KMS-11 (cell line): ENCODE data around the gene GNG7.

Experiments
- H2AFZ ChIP-seq: fragments of 200-600 bp; sonication (generic); 2 replicates; pipeline ENCODE4 v1.6.1; 2016; ENCODE audit warnings: antibody characterized with exemption, mixed run types, low read depth
- H3K27ac ChIP-seq: fragments of 200-600 bp; sonication (generic); 2 replicates; pipeline ENCODE4 v1.6.1; 2016; ENCODE audit warnings: mild to moderate bottlenecking, mixed run types
- H3K27me3 ChIP-seq: fragments of 200-600 bp; sonication (generic); 2 replicates; pipeline ENCODE4 v1.6.1; 2017; ENCODE audit warnings: mild to moderate bottlenecking, low read depth, mixed run types, moderate library complexity; ENCODE audit not compliant: insufficient read depth
- H3K36me3 ChIP-seq: fragments of 200-600 bp; sonication (generic); 2 replicates; pipeline ENCODE4 v1.6.1; 2017; ENCODE audit warnings: mild to moderate bottlenecking, mixed run types; ENCODE audit not compliant: insufficient read depth
- H3K4me1 ChIP-seq: fragments of 200-600 bp; sonication (generic); 2 replicates; pipeline ENCODE4 v1.6.1; 2016; ENCODE audit warnings: mild to moderate bottlenecking, low read depth, mixed run types; ENCODE audit not compliant: poor library complexity, severe bottlenecking
- H3K4me2 ChIP-seq: fragments of 200-600 bp; sonication (generic); 2 replicates; pipeline ENCODE4 v1.7.0; 2016; ENCODE audit warnings: mild to moderate bottlenecking, mixed run types
- H3K4me3 ChIP-seq: fragments of 200-600 bp; sonication (generic); IDR thresholded peaks from 2 replicates; pipeline ENCODE4 v1.6.1; 2017; ENCODE audit warnings: low read depth, low read length, mixed read lengths; ENCODE audit not compliant: insufficient read depth
- H3K79me2 ChIP-seq: fragments of 200-600 bp; sonication (generic); 2 replicates; pipeline ENCODE4 v1.6.1; 2016; ENCODE audit warnings: low read depth, mixed run types; ENCODE audit not compliant: insufficient read depth
- H3K9ac ChIP-seq: fragments of 200-600 bp; sonication (generic); 2 replicates; pipeline ENCODE4 v1.6.1; 2016; ENCODE audit warnings: mild to moderate bottlenecking, mixed run types
- H4K20me1 ChIP-seq: fragments of 200-600 bp; sonication (generic); 2 replicates; pipeline ENCODE4 v1.6.1; 2016; ENCODE audit warnings: mild to moderate bottlenecking, mixed run types; ENCODE audit not compliant: insufficient read depth
- CTCF ChIP-seq: fragments of 200-600 bp; sonication (generic); conservative IDR thresholded peaks from 2 replicates; pipeline ENCODE4 v1.6.1; 2017; ENCODE audit warnings: low read depth, mild to moderate bottlenecking, antibody characterized with exemption, low read length, moderate library complexity, mixed read lengths

Gene GNG7

GRCh38 chr19:2603334-2603733, 99.2 kb downstream of the GNG7 start:
- Histone ChIP-seq H3K4me3 (no peak overlapping the region), H2AFZ (no peak overlapping the region), H3K79me2 (no peaks in the 10 kb centered on the region), H3K4me2 (no peak overlapping the region), H3K27me3 (no peaks in the 10 kb centered on the region), H3K9ac (no peak overlapping the region), H3K36me3 (no peaks in the 10 kb centered on the region), H4K20me1 (no peaks in the 10 kb centered on the region), H3K4me1 (peaks cover 42% of the 10 kb centered on the region), H3K27ac (no peak overlapping the region)
- no peak for TF ChIP-seq CTCF

- Histone ChIP-seq H4K20me1 (no peaks in the 10 kb centered on the region), H3K79me2 (no peaks in the 10 kb centered on the region), H3K9ac (no peak overlapping the region), H3K4me1 (peaks cover 39% of the 10 kb centered on the region), H3K4me2 (no peak overlapping the region), H3K4me3 (no peak overlapping the region), H3K27me3 (no peaks in the 10 kb centered on the region), H2AFZ (no peak overlapping the region), H3K27ac (no peak overlapping the region), H3K36me3 (no peaks in the 10 kb centered on the region)
- no peak for TF ChIP-seq CTCF
Observed at GRCh38 chr19:2602391-2603181, 99.9 kb downstream of the GNG7 start.

- Histone ChIP-seq H3K27me3 (no peaks in the 10 kb centered on the region), H3K79me2 (no peaks in the 10 kb centered on the region), H3K4me2 (no peak overlapping the region), H3K4me1 (peaks cover 43% of the 10 kb centered on the region), H3K9ac (no peak overlapping the region), H2AFZ (no peak overlapping the region), H3K27ac (no peak overlapping the region), H4K20me1 (no peaks in the 10 kb centered on the region), H3K4me3 (no peak overlapping the region), H3K36me3 (no peaks in the 10 kb centered on the region)
- TF ChIP-seq CTCF, result no peak
Observed at GRCh38 chr19:2600914-2601870, 101.3 kb downstream of the GNG7 start.

DNA sequence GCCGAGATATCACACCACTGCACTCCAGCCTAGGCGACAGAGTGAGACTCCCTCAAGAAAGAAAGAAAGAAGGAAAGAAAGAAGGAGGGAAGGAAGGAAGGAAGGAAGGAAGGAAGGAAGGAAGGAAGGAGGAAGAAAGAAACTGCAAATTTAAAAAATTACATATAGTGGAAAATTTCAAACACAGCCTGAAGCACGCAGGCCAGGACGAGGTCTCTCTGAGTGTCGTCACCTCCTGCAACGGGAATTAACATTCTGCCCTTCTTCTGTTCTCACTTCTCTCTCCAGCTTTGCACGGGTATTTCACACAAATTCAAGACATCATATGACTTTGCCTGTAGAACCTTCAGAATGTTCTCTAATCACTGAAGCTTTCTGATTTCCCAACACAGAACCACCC, 108.2 kb downstream of the GNG7 start:
- Histone ChIP-seq H3K9ac (no peak overlapping the region), H3K27me3 (no peaks in the 10 kb centered on the region), H3K4me3 (no peak overlapping the region), H3K4me2 (no peak overlapping the region), H2AFZ (no peak overlapping the region), H3K4me1 (peaks cover 30% of the 10 kb centered on the region), H3K79me2 (no peaks in the 10 kb centered on the region), H3K27ac (no peak overlapping the region), H4K20me1 (no peaks in the 10 kb centered on the region), H3K36me3 (no peaks in the 10 kb centered on the region)
- no peak for TF ChIP-seq CTCF
